ENCODE measurements around the gene FOXI3.
"Not testable (repeated sequence)": the region's sequence is repeated elsewhere in the genome, so short reads cannot be mapped to it uniquely, and the experiment has no call there.

The FOXI3 gene

GRCh38 chr2:88437010-88437409 lies 15.5 kb downstream of the FOXI3 start:
- DNase-seq = no peak

GRCh38 chr2:88429929-88430328 lies 22.6 kb downstream of the FOXI3 start:
- no peak for DNase-seq

GRCh38 chr2:88423733-88424132 lies 28.8 kb downstream of the FOXI3 start:
- DNase-seq = no peak

- not testable (repeated sequence) for DNase-seq
Observed at GRCh38 chr2:88419051-88419450, 33.4 kb downstream of the FOXI3 start.

- no peak for DNase-seq
Observed at GRCh38 chr2:88416016-88416663, 36.4 kb downstream of the FOXI3 start.

- DNase-seq = not testable (repeated sequence)
Observed at GRCh38 chr2:88408870-88409269, 43.6 kb downstream of the FOXI3 start.

GRCh38 chr2:88400037-88400767 lies 52.3 kb downstream of the FOXI3 start:
- DNase-seq = no peak

GRCh38 chr2:88398180-88398579 lies 54.3 kb downstream of the FOXI3 start:
- DNase-seq = no peak
